IPS-18c (cell line): ENCODE measurements around the gene RLF.
A peak's percentile ranks its signal among the peaks of the same experiment; 100 is the strongest.

Experiments used
- H3K4me3 ChIP-seq: 2 replicates; pipeline ENCODE4 v1.7.0; 2013; ENCODE audit warnings: low read depth, mild to moderate bottlenecking, low read length, moderate library complexity; ENCODE audit not compliant: insufficient read depth
- H3K9me3 ChIP-seq: one replicate; pipeline ENCODE4 v1.6.1; 2013; ENCODE audit warnings: mild to moderate bottlenecking, low read length, moderate library complexity; ENCODE audit not compliant: control insufficient read depth, insufficient read depth

The RLF gene, protein sequence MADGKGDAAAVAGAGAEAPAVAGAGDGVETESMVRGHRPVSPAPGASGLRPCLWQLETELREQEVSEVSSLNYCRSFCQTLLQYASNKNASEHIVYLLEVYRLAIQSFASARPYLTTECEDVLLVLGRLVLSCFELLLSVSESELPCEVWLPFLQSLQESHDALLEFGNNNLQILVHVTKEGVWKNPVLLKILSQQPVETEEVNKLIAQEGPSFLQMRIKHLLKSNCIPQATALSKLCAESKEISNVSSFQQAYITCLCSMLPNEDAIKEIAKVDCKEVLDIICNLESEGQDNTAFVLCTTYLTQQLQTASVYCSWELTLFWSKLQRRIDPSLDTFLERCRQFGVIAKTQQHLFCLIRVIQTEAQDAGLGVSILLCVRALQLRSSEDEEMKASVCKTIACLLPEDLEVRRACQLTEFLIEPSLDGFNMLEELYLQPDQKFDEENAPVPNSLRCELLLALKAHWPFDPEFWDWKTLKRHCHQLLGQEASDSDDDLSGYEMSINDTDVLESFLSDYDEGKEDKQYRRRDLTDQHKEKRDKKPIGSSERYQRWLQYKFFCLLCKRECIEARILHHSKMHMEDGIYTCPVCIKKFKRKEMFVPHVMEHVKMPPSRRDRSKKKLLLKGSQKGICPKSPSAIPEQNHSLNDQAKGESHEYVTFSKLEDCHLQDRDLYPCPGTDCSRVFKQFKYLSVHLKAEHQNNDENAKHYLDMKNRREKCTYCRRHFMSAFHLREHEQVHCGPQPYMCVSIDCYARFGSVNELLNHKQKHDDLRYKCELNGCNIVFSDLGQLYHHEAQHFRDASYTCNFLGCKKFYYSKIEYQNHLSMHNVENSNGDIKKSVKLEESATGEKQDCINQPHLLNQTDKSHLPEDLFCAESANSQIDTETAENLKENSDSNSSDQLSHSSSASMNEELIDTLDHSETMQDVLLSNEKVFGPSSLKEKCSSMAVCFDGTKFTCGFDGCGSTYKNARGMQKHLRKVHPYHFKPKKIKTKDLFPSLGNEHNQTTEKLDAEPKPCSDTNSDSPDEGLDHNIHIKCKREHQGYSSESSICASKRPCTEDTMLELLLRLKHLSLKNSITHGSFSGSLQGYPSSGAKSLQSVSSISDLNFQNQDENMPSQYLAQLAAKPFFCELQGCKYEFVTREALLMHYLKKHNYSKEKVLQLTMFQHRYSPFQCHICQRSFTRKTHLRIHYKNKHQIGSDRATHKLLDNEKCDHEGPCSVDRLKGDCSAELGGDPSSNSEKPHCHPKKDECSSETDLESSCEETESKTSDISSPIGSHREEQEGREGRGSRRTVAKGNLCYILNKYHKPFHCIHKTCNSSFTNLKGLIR (N-terminal part only)

DNA sequence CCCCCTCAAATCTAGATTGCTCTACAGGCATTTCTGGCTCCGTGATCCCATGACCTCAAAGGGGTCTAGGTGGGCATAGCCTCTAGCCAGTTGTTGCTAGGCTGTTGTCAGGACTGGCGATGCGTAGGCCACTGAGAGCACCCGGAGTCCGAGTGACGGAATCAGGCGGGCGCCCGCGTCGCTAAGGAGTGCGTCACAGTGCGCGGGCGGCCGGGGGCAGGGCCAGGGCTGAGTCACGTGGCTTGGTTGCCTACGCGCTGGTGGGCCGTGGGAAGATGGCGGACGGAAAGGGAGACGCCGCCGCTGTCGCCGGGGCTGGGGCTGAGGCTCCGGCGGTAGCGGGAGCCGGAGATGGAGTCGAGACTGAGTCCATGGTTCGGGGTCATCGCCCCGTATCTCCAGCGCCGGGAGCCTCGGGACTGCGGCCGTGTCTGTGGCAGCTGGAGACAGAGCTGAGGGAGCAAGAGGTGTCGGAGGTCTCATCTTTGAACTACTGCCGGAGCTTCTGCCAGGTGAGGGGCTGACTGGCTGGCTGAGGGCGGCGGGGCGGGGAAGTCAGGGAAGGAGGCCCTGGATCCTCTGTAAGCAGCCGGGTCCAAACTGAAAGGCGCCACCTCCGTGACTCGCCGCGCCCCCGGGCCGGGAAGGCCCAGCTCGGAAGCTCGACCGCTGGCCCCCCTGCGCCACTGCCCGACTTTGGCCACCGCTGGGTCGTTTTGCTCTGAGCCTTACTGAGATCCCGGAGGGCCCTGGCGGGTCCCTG, at the start of gene RLF:
Gene RLF (plus strand): TSS at position 263 of the 763 bp plus-strand sequence. CDS start 13 bp downstream, at position 276.
- Histone ChIP-seq H3K4me3 (peak within 1 kb of the TSS; percentile 98), H3K9me3 (no peaks in the 10 kb centered on the region)

- no peak overlapping the region for H3K4me3 ChIP-seq
- H3K9me3 ChIP-seq: peaks cover under 1% of the 10 kb centered on the region
Observed at GRCh38 chr1:40114400-40114799, 46.8 kb upstream of the RLF start.

DNA sequence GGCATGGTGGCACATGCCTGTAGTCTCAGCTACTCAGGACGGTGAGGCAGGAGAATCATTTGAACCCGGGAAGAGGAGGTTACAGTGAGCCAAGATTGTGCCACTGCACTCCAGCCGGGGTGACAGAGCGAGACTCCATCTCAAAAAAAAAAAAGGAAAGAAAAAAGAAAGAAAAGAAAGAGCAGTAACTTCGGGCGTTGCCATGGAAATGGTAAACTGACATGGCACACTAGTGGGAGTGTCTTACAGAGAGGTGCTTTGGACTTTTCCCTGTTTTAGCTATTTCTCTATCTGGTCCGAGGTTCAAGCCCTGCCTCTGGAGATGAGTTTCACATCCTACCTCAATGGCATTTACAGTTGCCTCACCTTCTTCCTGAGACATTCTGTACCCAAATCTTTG, 41.1 kb upstream of the RLF start:
- no peak overlapping the region for H3K4me3 ChIP-seq
- H3K9me3 ChIP-seq: no peaks in the 10 kb centered on the region

GRCh38 chr1:40122855-40123254, 38.3 kb upstream of the RLF start:
- no peaks in the 10 kb centered on the region for H3K9me3 ChIP-seq

DNA sequence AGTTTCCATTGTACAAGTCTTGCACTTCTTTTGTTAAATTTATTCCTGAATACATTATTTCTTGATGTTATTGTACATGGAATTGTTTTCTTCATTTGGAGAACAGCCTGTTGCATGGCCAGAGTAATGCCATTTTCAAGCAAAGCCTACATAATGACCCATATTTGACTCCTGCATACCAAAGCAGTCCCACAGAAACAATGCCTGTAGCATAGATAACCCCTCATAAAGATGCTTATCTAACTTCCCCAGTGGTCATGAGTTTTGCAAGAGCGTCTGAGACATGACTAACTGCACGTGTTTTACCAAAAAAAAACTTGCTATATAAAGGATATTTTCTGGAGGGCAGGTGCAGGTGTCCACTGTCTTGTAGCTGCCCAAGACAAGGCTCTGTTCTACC, 30.3 kb upstream of the RLF start:
- no peaks in the 10 kb centered on the region for H3K9me3 ChIP-seq
- H3K4me3 ChIP-seq: no peak overlapping the region

More at GRCh38 chr1:40122855-40123254, 38.3 kb upstream of the RLF start:
- H3K4me3 ChIP-seq: no peak overlapping the region

DNA sequence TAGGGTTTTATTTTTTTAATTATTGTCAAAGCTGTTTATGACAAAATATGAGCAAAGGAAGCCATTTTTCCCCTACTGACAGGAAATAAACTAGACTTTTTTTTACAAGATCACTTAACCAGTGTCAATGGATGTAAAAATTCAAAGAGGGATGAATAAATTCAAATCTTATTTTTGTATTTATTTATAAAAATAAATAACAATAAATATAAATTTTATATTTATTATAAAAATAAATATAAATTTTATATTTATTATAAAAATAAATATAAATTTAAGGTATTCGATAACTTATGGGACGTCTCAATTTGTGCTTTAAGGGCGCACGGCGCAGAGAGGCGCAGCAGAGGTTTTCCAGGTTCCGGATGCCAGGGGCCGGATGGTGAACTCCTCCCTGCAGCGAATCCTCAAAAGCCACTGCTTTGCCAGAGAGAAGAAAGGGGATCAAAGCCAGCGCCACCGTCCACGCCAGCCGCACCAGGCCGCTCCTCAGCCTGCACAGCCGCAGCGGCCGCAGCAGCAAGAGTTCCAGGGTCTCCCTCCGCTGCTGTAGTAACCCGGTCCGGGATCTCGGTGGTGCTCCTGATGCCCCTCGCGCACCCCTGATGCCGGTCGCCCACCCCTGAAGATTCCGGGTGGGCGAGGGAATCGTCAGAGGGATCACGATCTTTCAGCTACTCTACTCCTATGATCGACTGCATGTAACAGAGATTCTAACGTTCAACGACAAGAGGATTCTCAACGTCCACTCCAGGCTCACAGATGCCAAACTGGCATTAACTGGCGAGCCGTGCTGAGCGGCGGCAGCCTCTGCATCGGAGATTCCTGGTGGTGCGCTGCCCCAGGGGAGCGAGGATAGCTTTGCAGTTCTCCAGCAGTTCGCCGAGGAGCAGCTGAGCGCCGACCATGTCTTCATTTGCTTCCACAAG, 28.5 kb upstream of the RLF start:
- no peak overlapping the region; the same call in 1 of the 2 replicates for H3K4me3 ChIP-seq
- H3K9me3 ChIP-seq: no peaks in the 10 kb centered on the region

- H3K4me3 ChIP-seq: no peak overlapping the region
- H3K9me3 ChIP-seq: no peaks in the 10 kb centered on the region
Observed at GRCh38 chr1:40133312-40133665, 27.9 kb upstream of the RLF start.

DNA sequence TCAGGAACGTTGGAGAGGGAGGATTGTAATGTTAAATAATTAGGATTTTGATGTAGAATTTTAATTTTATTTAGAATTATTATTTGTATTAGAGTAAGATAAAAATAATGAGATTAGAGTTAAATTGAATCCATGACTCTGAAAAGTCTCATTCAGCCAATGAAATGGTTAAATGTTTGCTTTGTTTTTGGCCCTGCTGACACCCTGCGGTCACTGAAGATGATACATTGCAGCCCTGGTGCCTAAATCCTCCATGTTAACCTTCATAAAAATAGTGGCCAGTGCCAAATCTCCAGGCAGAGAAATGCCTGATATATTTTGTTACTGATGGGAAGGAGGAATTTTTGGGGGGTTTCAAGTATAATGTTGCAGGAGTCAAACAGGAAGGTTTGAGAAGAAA, 27.3 kb upstream of the RLF start:
- H3K4me3 ChIP-seq: no peak overlapping the region
- no peaks in the 10 kb centered on the region for H3K9me3 ChIP-seq

- H3K9me3 ChIP-seq: no peaks in the 10 kb centered on the region
- H3K4me3 ChIP-seq: no peak overlapping the region
Observed at GRCh38 chr1:40140211-40140973, 20.8 kb upstream of the RLF start.

GRCh38 chr1:40141878-40142535, 19.2 kb upstream of the RLF start:
- H3K4me3 ChIP-seq: no peak overlapping the region

DNA sequence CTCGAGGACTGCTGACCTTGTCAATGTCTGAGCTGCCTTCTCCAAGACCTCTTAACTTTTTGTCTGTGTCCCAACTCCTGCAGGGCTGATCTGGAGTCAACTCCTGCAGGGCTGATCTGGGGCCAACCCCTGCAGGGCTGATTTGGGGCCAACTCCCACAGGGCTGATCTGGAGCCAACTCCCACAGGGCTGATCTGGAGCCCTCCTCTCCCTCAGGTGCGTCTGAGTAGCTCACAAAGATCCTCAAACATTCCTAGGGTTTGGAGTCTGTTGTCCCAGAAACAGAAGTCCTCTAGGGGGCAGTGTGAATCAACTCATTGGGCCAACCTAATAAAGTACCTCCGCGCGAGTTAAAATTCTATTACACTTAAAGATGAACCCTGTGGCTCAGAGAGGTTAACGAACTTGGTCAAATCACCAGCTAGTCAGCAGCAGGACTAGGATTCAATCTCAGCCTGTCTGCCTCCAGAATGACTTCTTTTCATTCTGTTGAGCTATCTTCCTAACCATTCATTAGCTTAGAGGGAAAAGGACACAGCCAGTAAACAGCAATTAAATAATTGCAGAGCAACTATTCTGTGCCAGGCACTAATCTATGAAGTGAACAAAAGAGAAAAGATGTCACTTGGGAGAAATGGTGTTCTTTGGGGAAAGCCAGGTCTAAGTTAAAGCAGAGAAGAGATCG, 17.2 kb upstream of the RLF start:
- Histone ChIP-seq H3K4me3 (no peak overlapping the region), H3K9me3 (no peaks in the 10 kb centered on the region)

More at GRCh38 chr1:40141878-40142535, 19.2 kb upstream of the RLF start:
- H3K9me3 ChIP-seq: no peaks in the 10 kb centered on the region

- Histone ChIP-seq H3K9me3 (no peaks in the 10 kb centered on the region), H3K4me3 (no peak overlapping the region)
Observed at GRCh38 chr1:40151457-40152079, 9.6 kb upstream of the RLF start.

GRCh38 chr1:40153073-40153770, 8.0 kb upstream of the RLF start:
- Histone ChIP-seq H3K4me3 (no peak overlapping the region), H3K9me3 (no peaks in the 10 kb centered on the region)
